ENCODE data around the gene MTPN.

MTPN gene

GRCh38 chr7:135958173-135958572 is 19.0 kb downstream of the MTPN start:
- DNase-seq (ENCODE audit: low read depth in 1 of 2, low spot score in 1 of 2): no peak

DNA sequence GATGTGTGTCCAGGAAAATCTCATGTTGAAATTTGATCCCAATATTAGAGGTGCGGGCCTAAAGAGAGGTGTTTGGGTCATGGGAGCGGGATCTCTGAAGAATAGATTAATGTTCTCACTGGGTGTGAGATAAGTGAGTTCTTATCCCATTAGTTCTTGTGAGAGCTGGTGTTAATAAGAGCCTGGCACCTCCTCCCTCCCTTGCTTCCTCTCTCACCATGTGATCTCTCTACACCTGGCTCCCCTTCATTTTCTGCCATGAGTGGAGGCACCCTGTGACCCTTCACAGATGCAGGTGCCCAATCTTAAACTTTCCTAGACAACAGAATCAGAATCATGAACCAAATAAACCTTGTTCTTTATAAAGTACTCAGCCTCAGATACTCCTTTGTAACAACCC is 19.5 kb downstream of the MTPN start:
- no peak for DNase-seq (ENCODE audit: low read depth in 1 of 2, low spot score in 1 of 2)

DNA sequence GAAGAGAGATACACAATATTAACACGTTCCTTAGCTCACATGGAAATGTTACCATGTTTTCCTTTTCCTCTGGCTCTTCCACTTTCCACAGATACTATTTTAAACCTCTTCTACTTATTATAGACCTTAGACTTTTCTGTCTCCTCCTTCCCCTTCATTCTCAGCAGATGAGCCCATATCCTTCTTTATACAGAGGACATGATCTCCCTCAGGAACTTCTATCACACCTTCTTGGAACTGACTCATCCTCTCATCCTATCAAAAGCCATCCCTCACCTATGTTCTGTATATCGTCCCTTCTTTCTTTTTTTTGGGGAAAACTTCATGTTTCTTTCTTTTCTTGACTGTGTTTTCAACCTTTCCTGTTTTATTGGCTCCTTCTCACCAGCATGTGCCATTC is 20.8 kb downstream of the MTPN start:
- no peak for DNase-seq (ENCODE audit: low read depth in 1 of 2, low spot score in 1 of 2)

- no peak for DNase-seq (ENCODE audit: low read depth in 1 of 2, low spot score in 1 of 2)
Measured at GRCh38 chr7:135950972-135951371, 26.2 kb downstream of the MTPN start.

DNA sequence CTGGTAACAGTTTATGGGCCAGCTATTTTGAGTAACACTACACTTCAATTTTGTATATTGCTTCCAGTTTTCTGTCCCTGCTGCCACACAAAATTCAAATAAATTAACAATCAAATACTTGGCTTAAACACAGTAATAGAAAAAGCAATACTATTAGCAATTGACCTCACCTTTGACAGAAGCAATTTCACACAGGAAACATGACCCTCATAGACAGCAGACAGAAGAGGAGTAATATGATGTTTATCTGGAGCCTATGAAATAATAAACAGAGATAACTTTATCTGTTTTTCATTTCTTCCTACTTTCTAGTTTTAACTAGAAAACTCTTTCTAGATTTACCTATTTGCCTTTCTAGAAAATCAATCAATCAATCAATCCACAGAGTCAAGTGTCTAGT is 26.7 kb downstream of the MTPN start:
- DNase-seq (ENCODE audit: low read depth in 1 of 2, low spot score in 1 of 2): no peak

GRCh38 chr7:135946289-135947055 is 30.7 kb downstream of the MTPN start:
- no peak for DNase-seq (ENCODE audit: low read depth in 1 of 2, low spot score in 1 of 2)

DNA sequence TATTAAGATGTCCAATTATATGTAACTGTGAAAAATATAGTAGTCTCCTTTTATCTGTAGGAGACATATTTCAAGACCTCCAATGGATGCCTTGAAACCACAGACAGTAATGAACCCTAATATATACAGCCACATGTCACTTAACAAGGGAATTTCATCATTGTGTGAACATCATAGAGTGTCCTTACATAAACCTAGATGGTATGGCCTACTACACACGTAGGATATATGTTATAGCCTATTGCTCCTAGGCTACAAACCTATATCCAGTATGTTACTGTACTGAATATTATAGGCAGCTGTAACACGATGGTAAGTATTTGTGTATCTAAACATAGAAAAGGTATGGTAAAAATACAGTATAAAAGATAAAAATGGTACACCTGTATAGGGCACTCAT is 32.4 kb downstream of the MTPN start:
- no peak for DNase-seq (ENCODE audit: low read depth in 1 of 2, low spot score in 1 of 2)

DNA sequence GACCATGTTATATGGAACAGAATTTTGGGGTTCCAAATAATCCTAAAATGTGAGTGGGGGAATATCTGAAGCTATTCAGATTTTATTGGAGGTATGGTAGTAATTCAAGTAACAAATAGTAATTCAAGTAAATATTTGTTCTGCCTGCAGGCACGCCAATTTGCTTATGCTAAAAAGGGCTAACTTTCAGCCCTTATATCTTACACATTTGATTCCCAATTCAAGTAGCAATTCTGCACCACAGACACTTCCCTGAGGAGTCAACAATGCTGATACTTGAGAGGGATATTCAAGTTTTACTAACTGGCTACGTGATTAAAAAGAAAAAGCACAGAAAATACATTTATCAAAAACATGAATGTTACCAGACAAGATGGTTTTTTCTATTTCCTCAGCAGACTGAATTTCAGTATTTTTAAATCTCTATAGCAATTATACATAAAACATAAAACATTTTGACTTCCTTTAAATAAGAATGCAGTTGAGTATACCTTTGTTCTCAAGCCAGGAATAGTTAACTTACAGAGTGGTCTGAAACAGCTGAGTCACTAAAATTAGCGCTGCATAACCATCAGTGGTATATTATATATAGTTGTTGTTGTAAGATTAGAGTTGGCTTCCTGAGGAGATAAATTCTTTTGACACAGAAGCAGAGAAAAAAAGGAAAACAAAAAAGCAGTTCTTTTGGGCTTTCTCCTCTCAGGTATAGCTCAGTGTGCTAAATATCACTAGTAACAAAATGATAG is 33.9 kb downstream of the MTPN start:
- no peak for DNase-seq (ENCODE audit: low read depth in 1 of 2, low spot score in 1 of 2)

DNA sequence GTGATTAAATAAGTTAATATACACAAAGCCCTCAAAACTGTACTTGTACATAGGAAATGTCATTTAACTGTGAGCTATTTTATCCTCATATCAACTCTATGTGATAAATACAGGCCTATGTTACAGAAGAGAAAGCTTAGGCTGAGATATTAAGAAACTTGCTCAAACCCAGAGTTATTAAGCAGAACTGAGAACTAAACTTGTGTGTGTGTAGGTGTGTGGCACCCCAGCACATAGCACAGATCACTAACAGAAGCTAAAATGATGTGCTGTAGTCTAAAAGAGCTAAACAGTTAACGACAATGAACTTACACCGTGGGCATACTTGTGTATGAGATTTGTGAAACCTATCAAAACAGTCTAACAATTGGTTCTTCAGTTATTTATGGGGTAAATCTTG is 34.5 kb downstream of the MTPN start:
- no peak for DNase-seq (ENCODE audit: low read depth in 1 of 2, low spot score in 1 of 2)

GRCh38 chr7:135940077-135941075 is 36.8 kb downstream of the MTPN start:
- no peak for DNase-seq (ENCODE audit: low read depth in 1 of 2, low spot score in 1 of 2)

DNA sequence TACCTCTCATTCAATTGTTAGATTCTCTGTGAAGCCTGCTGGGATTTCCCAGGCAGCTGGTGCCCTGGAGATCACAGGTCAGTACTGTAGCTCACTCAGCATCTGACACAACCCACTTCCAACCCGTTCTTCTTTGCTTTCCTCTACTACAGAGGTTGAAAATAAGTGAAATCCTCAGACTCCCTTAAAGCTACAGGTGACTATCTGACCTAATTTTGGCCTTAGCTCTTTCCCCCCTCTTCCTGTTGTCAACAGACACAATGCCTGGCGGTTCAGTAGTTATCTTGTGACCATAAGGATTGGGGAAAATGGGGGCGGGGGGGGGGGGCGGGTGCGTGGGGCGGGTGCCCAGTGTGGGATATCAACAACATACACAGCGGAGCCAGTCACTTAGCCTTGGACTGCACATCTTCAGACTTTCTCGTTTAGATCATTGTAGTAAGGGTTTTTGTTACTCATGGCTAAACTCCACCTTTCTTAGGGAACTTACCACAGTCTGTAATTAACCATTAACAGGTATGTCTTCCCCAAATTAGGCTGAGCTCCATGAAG is 37.8 kb downstream of the MTPN start:
- no peak for DNase-seq (ENCODE audit: low read depth in 1 of 2, low spot score in 1 of 2)

- no peak for DNase-seq (ENCODE audit: low read depth in 1 of 2, low spot score in 1 of 2)
Measured at GRCh38 chr7:135938563-135938962, 38.6 kb downstream of the MTPN start.

- DNase-seq (ENCODE audit: low read depth in 1 of 2, low spot score in 1 of 2): no peak
Measured at GRCh38 chr7:135938086-135938485, 39.1 kb downstream of the MTPN start.

DNA sequence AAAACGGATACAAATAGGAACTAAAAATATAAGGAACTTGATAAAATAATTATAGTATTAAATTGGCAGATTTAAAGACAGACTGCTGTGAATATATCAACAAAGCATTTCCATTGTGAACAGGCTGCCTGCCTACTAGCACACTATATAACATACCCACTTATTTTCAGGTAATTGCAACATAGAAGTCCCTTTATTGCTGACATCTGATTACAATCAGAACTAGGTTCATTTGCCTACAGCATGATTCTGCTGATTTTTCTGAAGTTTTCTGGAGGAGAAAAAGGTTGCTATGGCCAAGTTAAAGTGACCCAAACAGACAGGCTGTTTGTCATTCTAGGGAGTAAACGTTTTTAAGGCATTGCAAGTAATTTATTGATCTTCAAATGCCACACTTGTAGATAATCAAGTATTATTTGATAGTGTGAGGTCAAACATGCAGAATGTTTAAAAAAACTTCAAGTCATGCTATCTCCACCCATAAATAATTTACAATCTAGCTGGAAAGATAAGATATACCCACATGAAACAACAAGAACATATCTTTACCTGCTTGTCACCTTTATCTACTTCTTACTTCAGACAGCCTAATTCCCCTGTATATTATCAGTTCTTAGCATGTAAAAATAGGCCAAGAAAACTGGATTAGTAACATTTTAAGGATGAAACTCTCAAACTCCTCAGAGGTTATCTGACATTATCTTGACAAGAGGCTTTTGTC is 40.5 kb downstream of the MTPN start:
- DNase-seq (ENCODE audit: low read depth in 1 of 2, low spot score in 1 of 2): no peak

DNA sequence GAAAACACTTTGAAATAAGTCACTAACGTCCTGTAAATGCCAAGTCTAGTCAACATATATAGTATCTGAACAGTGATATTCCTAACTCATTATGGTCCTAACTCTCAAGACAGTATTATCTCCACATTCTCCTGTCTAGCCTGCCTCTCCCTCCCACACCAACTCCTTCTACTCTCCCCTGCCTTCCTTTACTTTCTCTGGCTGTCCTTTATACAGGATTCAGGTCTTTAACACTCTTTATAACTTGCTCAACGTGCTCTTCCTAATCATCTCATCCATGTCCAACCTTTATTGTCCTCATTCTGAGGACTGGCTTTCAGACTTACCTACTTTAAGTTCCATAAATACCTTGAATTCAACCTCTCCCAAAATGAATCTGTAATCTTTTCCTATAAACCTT is 42.5 kb downstream of the MTPN start:
- no peak for DNase-seq (ENCODE audit: low read depth in 1 of 2, low spot score in 1 of 2)

GRCh38 chr7:135933509-135934188 is 43.5 kb downstream of the MTPN start:
- DNase-seq (ENCODE audit: low read depth in 1 of 2, low spot score in 1 of 2): no peak

DNA sequence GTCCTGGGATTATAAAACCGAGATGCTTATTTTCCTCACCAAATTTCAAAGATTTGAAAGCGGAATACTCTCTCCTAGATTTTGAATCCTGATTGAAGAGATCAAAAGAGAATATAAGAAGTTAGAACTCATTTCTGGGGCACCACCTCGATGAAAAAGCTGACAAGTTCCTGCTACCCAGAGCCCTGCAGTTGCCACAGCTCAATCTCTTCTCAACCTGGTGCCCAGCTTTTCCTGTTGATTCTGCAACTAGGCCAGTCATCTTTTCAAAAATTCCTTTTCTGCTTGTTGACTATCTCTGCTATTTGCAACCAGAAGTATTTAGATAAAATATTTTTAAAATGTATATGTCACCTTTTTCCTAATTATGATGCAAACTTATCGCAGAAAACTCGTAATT is 45.0 kb downstream of the MTPN start:
- no peak for DNase-seq (ENCODE audit: low read depth in 1 of 2, low spot score in 1 of 2)

DNA sequence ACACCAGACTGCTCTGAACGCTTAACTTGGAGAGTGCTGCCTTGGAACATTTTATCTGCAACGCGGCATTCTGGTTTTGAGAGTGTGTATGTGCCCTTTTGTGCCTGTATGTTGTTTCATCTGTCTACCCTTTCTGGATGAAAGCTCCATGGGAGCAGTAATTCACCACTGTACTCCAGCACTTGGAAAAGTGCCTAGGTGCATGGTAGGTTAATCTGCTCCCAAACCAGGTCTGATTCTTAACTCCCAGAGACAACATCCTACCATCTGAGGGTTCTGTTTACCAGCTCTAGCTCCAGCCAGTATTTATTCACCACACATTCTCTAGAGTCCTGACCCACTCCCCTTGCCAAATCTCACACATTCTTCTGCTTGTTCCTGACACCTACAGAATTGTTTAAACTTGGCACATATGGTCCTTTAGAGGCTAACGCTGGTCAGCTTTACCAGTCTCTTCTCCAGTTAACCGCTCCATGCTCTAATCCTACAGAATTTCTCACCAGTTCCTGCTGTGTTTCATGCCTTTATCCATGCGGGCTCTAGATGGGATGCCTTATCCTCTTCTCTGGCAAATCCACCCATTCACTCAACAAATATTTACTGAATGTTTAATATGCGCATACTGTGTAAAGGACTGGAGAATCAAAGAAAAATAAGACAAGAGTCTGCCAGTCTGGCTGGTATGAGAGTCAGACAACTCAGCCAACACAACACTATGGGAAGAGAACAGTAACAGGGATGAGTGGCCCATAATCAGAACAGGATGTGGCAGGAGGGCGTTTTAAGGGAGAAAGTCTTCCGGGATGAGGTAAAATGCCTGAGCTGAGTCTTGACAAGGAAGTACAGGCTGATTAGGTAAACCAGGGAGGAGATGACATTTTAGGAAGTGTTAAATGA is 46.3 kb downstream of the MTPN start:
- DNase-seq (ENCODE audit: low read depth in 1 of 2, low spot score in 1 of 2): no peak

DNA sequence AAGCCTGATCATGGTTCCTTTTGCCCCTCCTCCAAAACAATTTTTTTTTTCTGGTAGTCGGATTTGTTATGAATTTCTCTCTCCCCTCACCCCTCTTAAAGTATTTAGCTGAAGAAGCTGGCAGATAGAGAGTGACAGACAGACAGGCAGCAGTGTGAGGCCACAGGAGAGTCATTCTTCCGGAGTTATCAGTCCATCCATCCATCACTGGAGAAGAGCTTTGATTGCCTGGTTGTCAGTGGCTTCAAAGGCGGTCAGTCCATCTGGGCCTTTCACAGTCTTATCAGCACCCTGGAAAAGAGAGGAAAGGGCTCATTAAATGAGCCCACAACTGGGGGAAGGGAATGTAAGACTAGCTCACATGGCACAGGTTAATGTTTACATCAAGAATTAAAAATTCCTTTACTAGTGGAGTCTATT is 47.4 kb downstream of the MTPN start:
- no peak for DNase-seq (ENCODE audit: low read depth in 1 of 2, low spot score in 1 of 2)

Measured in stimulated activated CD4-positive, alpha-beta T cell treated with anti-CD3 and anti-CD28 coated beads, Interleukin-15, amount 100 ng/mL, for 1 hour (primary cell).